Gastrocnemius medialis (tissue), 4 donors: ENCODE data around the gene VAC14. TPM values are rescaled to one million over a fixed set of nuclear protein-coding genes. Genes with fewer than 3 reads are reported as not detected.

Source experiments
- ATAC-seq, 2 donors: fragments of 150-250 bp; one replicate each; pipeline ENCODE4 v1.9.1; 2016
- DNase-seq, 2 donors: peaks; one replicate each; pipeline ENCODE4 v3.0.0-alpha.2; 2019
- H3K27ac ChIP-seq, 4 donors: fragments of 200-600 bp; sonication (generic); 1 replicate in 1 of 4; 2 replicates in 3 of 4; pipeline ENCODE4 v1.5.1; 2016 to 2018; ENCODE audit warnings: mild to moderate bottlenecking in 2 of 4, moderate library complexity in 1 of 4
- H3K27me3 ChIP-seq, 3 donors: fragments of 200-600 bp; sonication (generic) in 2 of 3; 1 replicate in 1 of 3; 2 replicates in 2 of 3; pipeline versions ENCODE4 v1.5.1 to v1.6.0; 2016 to 2019; ENCODE audit warnings: mild to moderate bottlenecking in 1 of 3, moderate library complexity in 1 of 3
- H3K36me3 ChIP-seq, 2 donors: fragments of 200-600 bp; sonication (generic) in 1 of 2; one replicate each; pipeline ENCODE4 v1.5.1; 2017 to 2018
- H3K4me1 ChIP-seq, 2 donors: fragments of 200-600 bp; sonication (generic) in 1 of 2; one replicate each; pipeline ENCODE4 v1.5.1; 2016 to 2017; ENCODE audit warnings: mild to moderate bottlenecking in 2 of 2
- H3K4me3 ChIP-seq, 4 donors: fragments of 200-600 bp; sonication (generic) in 3 of 4; 1 replicate in 1 of 4; 2 replicates in 3 of 4; pipeline ENCODE4 v1.5.1; 2016 to 2019; ENCODE audit warnings: mild to moderate bottlenecking in 2 of 4
- H3K9me3 ChIP-seq, 3 donors: fragments of 200-600 bp; sonication (generic) in 2 of 3; 1 replicate in 1 of 3; 2 replicates in 2 of 3; pipeline ENCODE4 v1.5.1; 2016 to 2019
- POLR2A ChIP-seq, 2 donors: fragments of 450-650 bp; IDR thresholded peaks; one replicate each; pipeline ENCODE4 v1.6.1; 2017; ENCODE audit warnings: antibody characterized with exemption in 2 of 2, mild to moderate bottlenecking in 2 of 2, moderate library complexity in 2 of 2
- in situ Hi-C, 4 donors: fragments of 200-750 bp; cut with MboI; loops; one replicate each; pipeline versions ENCODE4 v1.15.0 to v1.8.0; 2017; ENCODE audit warnings: low sequenced_read_pairs in 4 of 4
- intact Hi-C: fragments of 100-400 bp; cut with DNase I; formaldehyde crosslinking; loops from one replicate; pipeline ENCODE4 v1.15.1; 2023; ENCODE audit warnings: low total_unique reads
- total RNA-seq, 4 donors: library from RNA; depleted of rRNA; stranded (reverse); fragments of >200 nt; gene quantifications; one replicate each; pipeline versions ENCODE4 v1.1.0 to v1.2.3, GENCODE V29; 2016
- TF ChIP-seq, protein P1 (sequence below), 5 experiments: fragments of 450-650 bp in 3 of 5; fragments of 200-600 bp in 2 of 5; sonication (generic) in 2 of 5; IDR thresholded peaks in 4 of 5; conservative IDR thresholded peaks in 1 of 5; 1 replicate in 4 of 5; 2 replicates in 1 of 5; pipeline ENCODE4 v1.5.1; 2016 to 2019; ENCODE audit warnings: antibody characterized with exemption in 5 of 5, mild to moderate bottlenecking in 3 of 5, moderate library complexity in 3 of 5

VAC14 gene
- total RNA-seq, 4 donors from 2014 or later: 19.8 to 30.9 (median 27.0) TPM

DNA sequence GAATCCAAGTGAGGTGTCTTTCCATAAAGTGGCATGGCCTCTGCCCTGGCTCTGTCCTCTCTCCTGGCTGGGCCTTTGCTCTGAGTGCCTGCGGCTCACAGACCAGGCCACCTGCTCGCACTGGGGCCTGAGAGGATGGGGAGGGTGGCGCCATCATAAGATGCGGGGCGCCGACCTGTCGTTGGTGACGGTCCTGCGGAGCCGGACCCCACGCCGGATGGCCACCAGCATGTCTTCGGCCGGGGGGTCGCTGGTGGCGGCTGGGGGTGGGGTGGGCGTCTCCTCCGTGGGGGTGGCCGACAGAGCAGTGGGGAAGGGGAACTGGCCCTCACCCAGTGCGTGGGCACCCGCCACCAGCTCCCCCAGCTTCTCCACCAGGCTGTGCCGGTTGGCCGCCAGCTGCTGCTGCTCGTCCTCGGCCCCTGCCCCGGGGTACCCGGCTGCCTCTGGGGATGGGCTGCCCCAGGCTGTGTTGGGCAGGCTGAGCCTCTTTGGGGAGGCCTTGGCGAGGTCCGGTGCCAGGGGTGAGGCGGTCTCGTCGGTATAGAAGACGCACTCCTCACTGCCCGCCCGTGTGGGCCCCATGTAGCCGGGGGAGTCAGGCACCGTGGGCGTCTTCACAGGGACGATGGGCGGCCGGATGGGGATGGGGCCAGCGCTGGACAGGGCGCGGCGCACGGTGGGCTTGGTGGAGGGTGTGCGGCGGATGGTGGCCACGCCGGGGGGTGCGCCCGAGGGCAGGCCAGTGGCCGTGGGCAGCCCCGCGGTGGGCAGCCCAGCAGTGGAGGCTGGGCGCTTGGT, 137.2 kb downstream of the VAC14 start:
- H3K9me3 ChIP-seq: no peaks in the 10 kb centered on the region
- no peaks in the 10 kb centered on the region for H3K4me1 ChIP-seq
- H3K36me3 ChIP-seq: peaks cover 0 to 56% of the 10 kb centered on the region in 2 donors
- H3K4me3 ChIP-seq: no peak overlapping the region
- DNase-seq (peak in 1 of 2 donors; percentile 1), ATAC-seq (no peak)
- TF ChIP-seq, protein P1, sequence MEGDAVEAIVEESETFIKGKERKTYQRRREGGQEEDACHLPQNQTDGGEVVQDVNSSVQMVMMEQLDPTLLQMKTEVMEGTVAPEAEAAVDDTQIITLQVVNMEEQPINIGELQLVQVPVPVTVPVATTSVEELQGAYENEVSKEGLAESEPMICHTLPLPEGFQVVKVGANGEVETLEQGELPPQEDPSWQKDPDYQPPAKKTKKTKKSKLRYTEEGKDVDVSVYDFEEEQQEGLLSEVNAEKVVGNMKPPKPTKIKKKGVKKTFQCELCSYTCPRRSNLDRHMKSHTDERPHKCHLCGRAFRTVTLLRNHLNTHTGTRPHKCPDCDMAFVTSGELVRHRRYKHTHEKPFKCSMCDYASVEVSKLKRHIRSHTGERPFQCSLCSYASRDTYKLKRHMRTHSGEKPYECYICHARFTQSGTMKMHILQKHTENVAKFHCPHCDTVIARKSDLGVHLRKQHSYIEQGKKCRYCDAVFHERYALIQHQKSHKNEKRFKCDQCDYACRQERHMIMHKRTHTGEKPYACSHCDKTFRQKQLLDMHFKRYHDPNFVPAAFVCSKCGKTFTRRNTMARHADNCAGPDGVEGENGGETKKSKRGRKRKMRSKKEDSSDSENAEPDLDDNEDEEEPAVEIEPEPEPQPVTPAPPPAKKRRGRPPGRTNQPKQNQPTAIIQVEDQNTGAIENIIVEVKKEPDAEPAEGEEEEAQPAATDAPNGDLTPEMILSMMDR (IDR thresholded peaks at IDR 0.05 in 4 of 5, conservative IDR thresholded peaks at IDR 0.05 in 1 of 5): no peak
- no peak for TF ChIP-seq POLR2A (IDR thresholded peaks at IDR 0.05)
- no peaks in the 10 kb centered on the region for H3K27me3 ChIP-seq
- no peak overlapping the region for H3K27ac ChIP-seq
- intact Hi-C loops (no loop called here), in situ Hi-C loops (loop anchor here in 2 of 4 donors (25.0 kb wide), 1 partner anchor 301 kb away; no protein-coding TSS in a partner anchor)

DNA sequence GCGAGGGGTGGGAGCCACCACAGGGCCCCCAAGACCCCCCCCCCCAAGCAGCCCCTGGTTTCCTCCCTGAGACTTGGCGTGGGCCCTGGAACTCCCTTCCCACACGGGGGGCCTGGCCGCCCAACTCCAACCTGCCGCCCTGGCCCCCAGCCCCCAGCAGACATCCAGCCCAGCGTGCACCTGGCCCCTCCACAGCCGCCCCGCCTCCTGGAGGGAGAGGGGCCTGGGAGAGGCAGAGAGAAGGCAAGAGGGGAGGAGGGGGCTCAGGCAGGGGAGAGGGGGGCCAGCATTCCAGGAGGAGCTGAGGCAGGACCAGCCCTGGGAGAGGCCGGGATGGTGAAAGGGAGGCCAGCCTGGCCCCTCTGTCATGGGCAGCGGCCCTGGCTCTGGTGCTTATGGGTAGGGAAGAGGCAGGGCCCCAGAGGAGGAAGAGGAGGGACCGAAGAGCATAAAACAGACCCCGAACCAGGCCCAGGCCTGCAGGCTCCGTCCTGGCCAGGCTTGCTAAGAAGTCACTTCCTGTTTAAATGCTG, 137.9 kb downstream of the VAC14 start:
- Histone ChIP-seq H3K27me3 (no peaks in the 10 kb centered on the region), H3K9me3 (no peaks in the 10 kb centered on the region), H3K4me3 (no peak overlapping the region), H3K4me1 (no peaks in the 10 kb centered on the region), H3K27ac (no peak overlapping the region), H3K36me3 (peaks cover 0 to 49% of the 10 kb centered on the region in 2 donors)
- in situ Hi-C loops: loop anchor here in 2 of 4 donors (25.0 kb wide), 1 partner anchor 301 kb away; no protein-coding TSS in a partner anchor
- ATAC-seq (no peak), DNase-seq (no peak)
- intact Hi-C loops: no loop called here
- no peak for TF ChIP-seq POLR2A (IDR thresholded peaks at IDR 0.05)
- TF ChIP-seq, protein P1 (IDR thresholded peaks at IDR 0.05 in 4 of 5, conservative IDR thresholded peaks at IDR 0.05 in 1 of 5): no peak

DNA sequence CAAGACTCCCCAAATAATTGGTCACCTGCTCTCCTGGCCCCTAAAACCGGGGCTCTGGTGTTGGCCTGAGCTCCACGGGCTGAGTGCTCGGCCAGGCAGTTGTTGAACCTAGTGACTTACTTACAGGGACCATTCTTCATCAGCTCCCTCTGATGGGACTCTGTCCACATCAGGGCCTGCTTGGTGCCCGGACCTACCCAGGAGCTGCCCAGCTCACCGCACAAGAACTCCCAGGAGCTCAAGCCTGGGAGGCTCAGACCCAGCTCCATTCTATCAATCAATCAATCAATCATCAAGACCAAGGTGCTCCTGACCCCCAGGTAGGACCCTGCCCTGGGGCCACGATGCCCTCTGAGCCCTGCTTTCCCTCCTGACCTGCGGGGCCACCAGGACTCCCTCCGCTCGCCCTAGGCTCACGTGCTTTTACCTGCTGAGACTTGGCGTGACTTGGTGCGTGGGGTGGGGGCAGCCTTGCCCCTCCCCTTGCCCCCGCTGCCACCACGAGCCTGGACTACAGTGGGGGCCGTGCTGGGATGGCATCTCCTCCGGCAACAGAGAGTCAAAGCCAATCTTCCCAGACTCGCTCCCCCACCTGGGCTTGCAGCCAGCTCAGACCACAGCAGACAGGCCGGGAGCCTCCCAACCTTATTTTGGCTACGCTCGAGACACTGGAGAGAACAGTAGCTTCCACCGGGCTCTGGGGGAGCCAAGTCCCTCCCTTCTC, 138.9 kb downstream of the VAC14 start:
- Histone ChIP-seq H3K9me3 (no peaks in the 10 kb centered on the region), H3K36me3 (peaks cover 0 to 41% of the 10 kb centered on the region in 2 donors), H3K27ac (no peak overlapping the region), H3K4me1 (no peaks in the 10 kb centered on the region), H3K4me3 (no peak overlapping the region), H3K27me3 (no peaks in the 10 kb centered on the region)
- DNase-seq: no peak
- TF ChIP-seq, protein P1 (IDR thresholded peaks at IDR 0.05 in 4 of 5, conservative IDR thresholded peaks at IDR 0.05 in 1 of 5): no peak
- TF ChIP-seq POLR2A (IDR thresholded peaks at IDR 0.05): no peak
- in situ Hi-C loops (loop anchor here in 2 of 4 donors (25.0 kb wide), 1 partner anchor 300 kb away; no protein-coding TSS in a partner anchor), intact Hi-C loops (no loop called here)
- ATAC-seq: no peak

DNA sequence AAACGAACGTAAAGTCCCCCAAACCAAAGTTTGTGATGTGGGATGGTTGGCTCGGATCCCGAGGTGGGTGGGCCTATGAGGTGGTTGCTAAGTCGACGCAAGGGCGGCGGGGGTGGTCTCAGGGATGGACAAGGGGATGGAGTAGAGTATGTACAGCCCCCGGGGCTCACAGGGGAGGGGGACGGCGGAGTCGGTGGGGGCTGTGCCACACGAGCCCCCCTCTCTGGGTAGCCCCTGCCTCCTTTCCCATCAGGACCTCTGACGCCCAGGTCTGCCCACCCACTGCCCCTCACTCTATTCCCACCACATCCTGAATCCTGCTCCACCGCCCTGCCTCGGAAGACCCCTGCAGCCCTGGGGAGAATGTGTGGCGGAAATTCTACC, 139.4 kb downstream of the VAC14 start:
- ATAC-seq: no peak

More for the DNA sequence above, 139.4 kb downstream of the VAC14 start:
- H3K36me3 ChIP-seq: peaks cover 0 to 37% of the 10 kb centered on the region in 2 donors
- H3K27ac ChIP-seq: no peak overlapping the region
- no peaks in the 10 kb centered on the region for H3K4me1 ChIP-seq
- TF ChIP-seq, protein P1 (IDR thresholded peaks at IDR 0.05 in 4 of 5, conservative IDR thresholded peaks at IDR 0.05 in 1 of 5): no peak
- TF ChIP-seq POLR2A (IDR thresholded peaks at IDR 0.05): no peak
- intact Hi-C loops: no loop called here
- no peak for DNase-seq
- no peaks in the 10 kb centered on the region for H3K9me3 ChIP-seq
- in situ Hi-C loops: loop anchor here in 2 of 4 donors (25.0 kb wide), 1 partner anchor 299 kb away; no protein-coding TSS in a partner anchor
- no peak overlapping the region for H3K4me3 ChIP-seq
- H3K27me3 ChIP-seq: no peaks in the 10 kb centered on the region
